Measurements from ENCODE around the gene TAF1D.

- no peak for TF ChIP-seq CTCF (IDR thresholded peaks at IDR 0.05)
- TF ChIP-seq POLR2A (IDR thresholded peaks at IDR 0.05): no peak
- no peak for TF ChIP-seq POLR2AphosphoS5 (IDR thresholded peaks at IDR 0.05; ENCODE audit: insufficient read depth in 1 of 2, low read depth in 1 of 2)
Observed at GRCh38 chr11:93757301-93757700, 16.0 kb upstream of the TAF1D start.
